NCI-H2227 treated with DMSO at 0.1 percent for 48 hours (cell line): ENCODE data around the gene SLC4A2.
"Not testable (repeated sequence)": the region's sequence is repeated elsewhere in the genome, so short reads cannot be mapped to it uniquely, and the experiment has no call there.

Experiments
- DNase-seq: peaks from one replicate; lab custom pipeline; 2025; lab: John Stamatoyannopoulos, UW

SLC4A2 gene, protein sequence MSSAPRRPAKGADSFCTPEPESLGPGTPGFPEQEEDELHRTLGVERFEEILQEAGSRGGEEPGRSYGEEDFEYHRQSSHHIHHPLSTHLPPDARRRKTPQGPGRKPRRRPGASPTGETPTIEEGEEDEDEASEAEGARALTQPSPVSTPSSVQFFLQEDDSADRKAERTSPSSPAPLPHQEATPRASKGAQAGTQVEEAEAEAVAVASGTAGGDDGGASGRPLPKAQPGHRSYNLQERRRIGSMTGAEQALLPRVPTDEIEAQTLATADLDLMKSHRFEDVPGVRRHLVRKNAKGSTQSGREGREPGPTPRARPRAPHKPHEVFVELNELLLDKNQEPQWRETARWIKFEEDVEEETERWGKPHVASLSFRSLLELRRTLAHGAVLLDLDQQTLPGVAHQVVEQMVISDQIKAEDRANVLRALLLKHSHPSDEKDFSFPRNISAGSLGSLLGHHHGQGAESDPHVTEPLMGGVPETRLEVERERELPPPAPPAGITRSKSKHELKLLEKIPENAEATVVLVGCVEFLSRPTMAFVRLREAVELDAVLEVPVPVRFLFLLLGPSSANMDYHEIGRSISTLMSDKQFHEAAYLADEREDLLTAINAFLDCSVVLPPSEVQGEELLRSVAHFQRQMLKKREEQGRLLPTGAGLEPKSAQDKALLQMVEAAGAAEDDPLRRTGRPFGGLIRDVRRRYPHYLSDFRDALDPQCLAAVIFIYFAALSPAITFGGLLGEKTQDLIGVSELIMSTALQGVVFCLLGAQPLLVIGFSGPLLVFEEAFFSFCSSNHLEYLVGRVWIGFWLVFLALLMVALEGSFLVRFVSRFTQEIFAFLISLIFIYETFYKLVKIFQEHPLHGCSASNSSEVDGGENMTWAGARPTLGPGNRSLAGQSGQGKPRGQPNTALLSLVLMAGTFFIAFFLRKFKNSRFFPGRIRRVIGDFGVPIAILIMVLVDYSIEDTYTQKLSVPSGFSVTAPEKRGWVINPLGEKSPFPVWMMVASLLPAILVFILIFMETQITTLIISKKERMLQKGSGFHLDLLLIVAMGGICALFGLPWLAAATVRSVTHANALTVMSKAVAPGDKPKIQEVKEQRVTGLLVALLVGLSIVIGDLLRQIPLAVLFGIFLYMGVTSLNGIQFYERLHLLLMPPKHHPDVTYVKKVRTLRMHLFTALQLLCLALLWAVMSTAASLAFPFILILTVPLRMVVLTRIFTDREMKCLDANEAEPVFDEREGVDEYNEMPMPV

DNA sequence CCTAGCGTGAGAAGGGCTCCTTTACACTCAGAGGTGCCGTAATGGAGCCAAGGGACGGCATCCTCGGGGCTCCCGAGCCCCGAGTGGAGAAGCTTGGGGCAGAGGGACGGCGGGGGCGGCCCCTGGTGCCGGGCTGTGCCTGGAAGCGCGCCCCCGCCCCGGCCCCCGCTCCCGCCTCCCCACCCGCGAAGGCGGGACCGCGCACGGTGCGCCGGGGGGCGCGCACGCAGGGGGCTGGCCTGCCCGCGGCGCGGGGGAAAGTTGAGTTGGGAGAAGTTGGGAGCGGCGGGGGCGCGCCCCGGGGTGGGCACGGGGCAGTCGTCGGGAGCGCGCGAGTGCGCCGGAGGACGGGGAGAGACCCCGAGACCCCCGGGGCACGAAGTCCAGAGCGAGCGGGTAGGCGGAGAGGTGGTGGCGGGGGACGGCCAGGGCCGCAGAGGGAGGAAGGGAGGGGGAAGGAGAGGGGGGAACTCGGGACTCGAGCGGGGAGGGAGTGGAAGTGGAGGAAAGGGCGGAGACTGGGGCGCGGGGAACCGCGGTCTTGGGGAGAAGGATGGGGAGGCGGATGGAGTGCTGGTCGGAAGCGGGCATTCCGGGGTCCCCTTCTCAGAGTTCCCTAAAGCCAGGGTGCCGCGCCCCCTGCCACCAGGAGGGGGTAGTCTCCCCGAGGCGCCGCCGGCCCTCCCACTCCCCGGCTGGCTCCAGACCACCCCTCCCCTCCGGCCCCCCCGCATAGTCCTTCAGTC is at the start of gene SLC4A2:
Gene SLC4A2 (plus strand): TSS at position 223 of the 746 bp plus-strand sequence. CDS start 2,399 bp downstream, outside the sequence.
- peak; percentile 63 for DNase-seq

DNA sequence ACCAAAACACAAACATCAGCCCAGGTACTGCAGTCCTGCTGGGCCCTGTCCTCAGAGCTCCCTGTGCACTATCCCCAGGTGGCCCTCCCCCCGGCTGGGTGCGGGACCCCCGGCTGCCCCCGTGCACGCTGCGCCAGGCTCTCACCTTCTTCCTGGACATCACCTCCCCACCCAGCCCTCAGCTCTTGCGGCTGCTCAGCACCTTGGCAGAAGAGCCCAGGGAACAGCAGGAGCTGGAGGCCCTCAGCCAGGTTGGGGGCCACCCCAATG is 49.4 kb upstream of the SLC4A2 start:
- DNase-seq: no peak

DNA sequence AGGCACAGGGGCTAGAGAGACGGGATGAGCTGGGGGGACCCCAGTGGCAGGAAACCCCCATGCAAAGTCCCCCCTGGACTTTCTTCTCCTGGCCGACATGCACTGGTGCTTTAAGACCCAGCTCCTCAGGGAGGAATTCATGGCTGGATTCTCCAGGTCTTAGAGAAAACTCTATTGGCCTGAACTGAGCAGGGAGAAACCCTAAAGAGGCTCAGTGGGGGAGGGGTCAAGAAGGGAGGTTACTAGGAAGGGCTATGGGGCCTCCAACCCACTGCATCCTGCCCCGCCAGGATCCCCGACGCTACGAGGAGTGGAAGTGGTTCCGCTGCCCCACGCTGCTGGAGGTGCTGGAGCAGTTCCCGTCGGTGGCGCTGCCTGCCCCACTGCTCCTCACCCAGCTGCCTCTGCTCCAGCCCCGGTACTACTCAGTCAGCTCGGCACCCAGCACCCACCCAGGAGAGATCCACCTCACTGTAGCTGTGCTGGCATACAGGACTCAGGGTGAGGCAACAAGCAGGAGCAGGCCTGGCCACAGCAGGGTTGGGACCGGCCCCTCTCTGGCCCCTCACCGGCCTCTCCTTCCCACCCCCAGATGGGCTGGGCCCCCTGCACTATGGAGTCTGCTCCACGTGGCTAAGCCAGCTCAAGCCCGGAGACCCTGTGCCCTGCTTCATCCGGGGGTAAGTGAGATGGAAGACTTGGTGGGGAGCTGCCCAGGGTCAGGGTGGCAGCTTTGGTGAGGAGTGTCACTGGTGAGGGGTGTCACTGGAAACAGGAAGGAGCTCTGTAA is 48.9 kb upstream of the SLC4A2 start:
- no peak for DNase-seq

DNA sequence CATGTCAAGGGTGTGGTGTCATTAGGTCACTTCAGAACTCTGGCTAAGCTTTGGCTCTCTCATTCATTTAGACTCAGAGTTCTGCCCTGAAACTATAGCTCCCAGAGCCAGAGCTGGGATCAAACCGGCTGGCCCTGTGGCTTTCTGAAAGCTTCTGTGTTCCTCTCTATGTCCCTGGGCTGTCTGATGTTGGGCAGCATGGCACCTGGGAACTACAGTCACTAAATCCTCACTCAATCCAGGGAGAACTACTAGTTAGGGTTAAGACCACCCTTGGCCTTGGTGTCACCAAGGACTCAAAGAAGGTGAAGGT is 48.3 kb upstream of the SLC4A2 start:
- no peak for DNase-seq

DNA sequence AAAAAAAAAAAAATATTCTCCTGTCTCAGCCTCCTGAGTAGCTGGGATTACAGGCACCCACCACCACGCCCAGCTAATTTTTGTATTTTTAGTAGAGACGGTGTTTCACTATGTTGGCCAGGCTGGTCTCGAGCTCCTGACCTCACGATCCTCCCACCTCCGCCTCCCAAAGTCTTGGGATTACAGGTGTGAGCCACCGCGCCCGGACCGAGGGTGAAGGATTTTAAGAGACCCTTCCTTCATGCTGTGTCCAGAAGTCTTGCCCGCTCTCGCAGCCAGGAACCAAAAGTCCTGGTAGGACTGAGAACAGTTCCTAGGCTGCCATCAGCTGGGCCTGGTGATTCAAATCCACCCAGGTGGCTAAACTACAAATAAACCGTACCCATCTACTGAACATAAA is 47.8 kb upstream of the SLC4A2 start:
- DNase-seq: not testable (repeated sequence)

DNA sequence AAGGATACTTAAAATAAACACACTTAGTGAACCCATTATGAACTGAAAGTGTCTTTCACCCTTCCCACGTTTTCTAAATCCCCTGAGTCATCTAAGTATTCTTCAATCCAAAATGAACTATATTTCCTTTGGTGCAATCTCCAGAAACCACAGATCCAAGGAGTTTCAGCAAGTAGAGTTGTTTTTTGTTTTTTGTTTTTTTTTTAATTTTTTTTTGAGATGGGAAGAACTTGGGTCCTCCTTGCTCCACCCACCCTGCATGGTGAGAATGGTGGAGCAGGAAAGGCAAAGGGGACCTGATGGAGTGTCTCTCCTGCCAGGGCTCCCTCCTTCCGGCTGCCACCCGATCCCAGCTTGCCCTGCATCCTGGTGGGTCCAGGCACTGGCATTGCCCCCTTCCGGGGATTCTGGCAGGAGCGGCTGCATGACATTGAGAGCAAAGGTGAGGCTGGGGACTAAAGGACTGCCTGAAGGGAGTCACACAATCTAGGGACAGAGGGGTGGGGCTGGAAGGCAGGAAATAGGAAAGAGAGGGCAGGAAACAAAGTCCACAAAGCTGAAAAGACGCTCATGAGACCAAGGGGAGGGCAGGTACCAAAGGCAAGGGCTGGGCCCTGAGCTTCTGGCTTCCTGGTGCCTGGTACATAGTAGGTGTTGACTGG is 47.2 kb upstream of the SLC4A2 start:
- no peak for DNase-seq

DNA sequence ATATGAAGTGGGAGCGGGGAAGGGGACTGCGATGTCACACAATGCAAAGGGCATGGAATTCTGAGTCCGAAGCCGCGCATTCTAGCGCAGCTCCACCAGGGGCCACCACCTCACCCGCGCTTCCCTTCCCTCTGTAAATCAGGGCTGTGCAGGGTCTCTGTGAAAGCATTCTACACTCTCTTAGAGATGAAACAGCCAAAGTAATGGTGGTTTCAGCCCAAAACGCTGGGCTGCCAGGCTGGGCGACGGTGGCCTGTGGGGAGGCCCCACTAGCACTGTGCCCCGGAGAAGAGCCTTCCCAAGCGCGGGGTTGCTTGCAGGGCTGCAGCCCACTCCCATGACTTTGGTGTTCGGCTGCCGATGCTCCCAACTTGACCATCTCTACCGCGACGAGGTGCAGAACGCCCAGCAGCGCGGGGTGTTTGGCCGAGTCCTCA is 46.5 kb upstream of the SLC4A2 start:
- DNase-seq: no peak

DNA sequence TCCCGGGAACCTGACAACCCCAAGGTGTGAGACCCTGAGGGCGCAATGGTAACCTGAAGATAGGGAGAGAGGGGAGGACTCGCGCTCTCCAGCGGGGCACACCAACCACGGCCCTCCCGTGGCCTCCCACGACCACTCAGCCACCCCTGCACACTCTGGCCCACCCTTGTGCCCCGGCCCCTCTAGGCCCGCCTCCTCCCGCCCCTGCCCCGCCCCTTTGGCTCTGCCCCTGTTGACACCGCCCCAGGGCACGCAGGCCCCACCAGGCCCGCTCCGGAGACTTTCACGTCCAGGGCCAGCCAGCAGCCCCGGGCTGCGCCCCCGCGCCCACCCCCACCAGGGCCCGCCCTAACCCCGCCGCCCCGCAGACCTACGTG is 46.0 kb upstream of the SLC4A2 start:
- no peak for DNase-seq

DNA sequence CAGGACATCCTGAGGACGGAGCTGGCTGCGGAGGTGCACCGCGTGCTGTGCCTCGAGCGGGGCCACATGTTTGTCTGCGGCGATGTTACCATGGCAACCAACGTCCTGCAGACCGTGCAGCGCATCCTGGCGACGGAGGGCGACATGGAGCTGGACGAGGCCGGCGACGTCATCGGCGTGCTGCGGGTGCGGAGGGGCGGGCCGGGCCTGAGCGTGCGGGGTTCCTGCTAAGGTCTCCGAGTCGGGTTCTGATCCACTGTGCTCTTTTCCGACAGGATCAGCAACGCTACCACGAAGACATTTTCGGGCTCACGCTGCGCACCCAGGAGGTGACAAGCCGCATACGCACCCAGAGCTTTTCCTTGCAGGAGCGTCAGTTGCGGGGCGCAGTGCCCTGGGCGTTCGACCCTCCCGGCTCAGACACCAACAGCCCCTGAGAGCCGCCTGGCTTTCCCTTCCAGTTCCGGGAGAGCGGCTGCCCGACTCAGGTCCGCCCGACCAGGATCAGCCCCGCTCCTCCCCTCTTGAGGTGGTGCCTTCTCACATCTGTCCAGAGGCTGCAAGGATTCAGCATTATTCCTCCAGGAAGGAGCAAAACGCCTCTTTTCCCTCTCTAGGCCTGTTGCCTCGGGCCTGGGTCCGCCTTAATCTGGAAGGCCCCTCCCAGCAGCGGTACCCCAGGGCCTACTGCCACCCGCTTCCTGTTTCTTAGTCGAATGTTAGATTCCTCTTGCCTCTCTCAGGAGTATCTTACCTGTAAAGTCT is 45.5 kb upstream of the SLC4A2 start:
- no peak for DNase-seq

DNA sequence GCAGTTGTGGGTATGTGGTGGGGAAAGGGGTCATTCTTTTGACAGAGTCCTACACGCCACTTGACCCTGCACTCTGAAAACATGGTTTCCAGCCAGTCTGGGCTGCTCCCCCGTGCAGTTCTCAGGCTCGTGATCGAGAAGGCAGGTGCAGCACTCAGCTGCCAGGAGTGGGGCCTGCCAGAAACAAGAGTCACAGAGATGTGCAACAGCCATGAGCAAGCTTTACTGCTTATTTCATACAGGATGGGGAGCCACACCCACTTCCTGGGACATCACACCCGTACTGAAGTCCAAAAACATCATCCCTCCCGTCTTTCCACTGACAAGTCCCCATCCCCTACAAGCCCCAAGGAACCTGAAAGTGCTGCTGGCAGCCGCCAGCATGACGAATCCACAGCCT is 44.4 kb upstream of the SLC4A2 start:
- DNase-seq: no peak

DNA sequence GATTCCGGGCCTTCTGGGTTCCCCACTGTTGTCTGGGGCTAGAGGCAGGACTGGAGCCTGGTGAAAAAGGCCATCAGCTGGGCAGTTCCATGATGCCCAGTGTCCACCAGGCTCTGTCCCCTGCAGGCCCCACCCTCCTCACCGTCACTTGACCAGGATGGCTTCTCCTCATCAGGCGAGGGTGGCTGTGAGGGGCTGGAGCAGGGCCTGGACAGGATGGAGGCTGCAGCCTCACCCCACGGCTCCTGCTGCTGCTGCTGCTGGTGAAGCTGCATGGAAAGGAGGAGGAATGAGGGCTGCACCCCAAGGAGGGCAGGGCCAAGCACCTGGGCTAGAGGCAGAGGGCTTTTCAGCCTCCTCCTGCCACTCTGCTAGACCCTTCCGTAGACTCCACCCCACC is 43.4 kb upstream of the SLC4A2 start:
- DNase-seq: no peak

DNA sequence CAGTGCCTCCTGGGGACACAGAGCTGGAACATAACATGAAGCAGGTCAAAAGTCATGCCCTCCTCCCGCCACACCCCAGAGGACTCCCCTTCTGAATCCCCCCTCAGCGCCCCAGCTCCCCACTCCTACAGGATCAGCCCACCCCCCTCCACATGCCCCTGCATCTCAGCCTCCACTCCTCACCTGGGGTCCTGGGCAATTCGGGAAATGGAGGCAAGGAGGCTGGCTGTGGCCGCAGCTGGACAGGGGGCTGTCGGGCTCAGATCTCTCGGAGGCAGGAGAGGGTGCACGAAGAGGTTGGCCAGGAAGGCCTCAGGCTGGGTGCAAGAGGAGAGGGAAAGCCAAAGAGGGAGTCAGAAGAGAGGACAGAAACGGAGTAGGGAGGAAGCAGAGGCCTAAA is 42.9 kb upstream of the SLC4A2 start:
- DNase-seq: no peak

DNA sequence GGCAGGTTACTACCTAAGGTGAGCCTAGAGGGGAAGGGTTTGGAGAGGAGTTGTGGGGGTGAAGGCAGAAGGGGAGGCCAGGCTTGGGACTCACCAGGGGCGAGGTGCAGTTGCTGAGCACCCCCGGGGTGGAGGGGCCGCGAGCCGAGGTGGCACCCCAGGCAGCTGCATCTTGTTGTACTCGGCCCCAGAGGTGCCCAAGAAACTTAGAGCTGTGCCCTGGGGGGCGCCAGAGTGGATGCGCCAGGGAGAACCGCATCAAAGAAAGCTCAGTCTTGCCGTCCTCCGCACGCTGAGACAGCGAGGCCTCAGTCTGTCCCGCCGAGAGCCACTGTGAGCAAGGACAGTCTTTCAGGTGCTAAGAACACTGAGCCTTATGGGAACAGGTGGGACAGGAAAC is 42.4 kb upstream of the SLC4A2 start:
- DNase-seq: no peak

DNA sequence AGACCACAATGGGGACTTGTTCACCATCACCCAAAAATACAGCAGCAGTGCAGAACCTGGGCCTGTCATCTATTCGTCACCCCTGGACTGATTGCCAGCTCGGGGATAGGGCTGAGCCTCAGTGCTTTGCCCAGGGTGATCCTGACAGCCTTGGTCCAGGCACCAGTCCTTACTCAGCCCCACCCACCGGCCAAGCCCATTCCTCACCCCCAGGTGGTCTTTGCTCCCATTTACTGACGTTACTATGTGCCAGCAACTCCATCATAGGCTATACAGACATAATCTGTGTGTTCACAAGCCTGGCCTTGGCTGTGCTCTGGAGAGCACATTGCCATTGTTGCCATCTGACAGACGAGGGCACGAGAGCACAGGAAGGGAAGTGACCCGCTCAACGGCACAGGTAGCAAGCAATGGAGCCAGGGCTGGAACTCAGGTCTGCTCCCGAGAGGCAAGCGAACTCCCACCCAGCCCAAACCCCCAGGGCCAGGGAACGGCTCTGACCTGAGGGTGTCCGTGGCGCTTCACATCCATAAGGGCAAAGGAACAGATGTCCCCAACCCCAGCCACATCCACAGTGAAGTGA is 41.9 kb upstream of the SLC4A2 start:
- no peak for DNase-seq

DNA sequence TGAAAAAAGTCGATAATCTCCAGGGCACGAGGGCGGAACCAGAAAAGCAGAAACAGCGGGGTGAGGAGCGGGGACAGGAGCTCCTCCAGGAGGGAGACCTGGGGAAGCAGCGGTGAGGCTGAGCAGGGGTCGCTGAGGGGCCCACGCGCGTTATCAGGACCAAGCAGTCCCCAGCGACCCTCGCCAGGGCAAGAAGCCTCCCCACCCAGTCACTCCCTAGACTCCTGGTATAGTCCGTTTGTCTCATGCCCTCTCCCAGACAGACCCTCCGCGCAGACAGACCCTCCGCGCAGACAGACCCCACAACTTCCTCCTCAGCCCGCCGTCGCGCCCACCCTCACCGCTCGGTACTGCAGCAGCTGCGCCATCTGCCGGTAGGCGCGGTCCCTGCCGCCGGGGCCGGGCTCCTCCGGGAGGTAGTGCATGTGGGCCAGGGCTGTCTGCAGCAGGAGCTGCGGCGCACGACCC is 41.4 kb upstream of the SLC4A2 start:
- no peak for DNase-seq

DNA sequence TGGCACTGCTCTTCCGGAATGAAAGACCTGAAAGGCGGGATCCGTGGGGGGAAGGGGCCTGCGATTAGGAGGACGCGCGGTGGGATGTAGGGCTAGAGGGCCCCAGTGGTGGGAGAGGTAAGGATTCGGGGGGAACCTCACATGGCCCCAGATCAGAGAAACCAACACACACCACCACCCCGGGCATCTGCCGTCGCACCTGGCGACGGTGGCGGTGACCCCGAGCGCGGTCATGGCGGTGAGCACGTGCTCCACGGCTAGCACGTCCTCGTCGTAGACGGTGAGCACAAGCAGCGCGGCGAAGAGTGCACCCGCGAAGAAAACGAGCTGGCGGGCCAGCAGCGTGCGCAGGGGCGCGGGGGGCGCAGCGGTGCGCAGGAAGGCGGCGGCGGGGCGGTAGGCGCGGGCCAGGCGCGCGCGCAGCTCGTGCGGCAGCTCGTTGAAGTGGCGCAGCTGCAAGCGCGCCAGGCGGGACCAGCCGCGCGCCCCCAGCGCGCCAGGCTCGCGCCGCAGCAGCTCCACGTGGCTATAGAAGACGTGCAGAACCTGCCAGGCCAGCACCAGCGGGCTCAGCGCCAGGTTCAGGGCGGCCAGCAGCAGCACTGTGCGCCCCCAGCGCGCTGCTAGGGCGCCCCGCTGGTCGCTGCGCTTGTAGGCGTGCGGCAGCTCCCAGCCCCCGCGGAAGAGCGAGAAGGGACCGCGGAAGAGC is 40.8 kb upstream of the SLC4A2 start:
- no peak for DNase-seq

DNA sequence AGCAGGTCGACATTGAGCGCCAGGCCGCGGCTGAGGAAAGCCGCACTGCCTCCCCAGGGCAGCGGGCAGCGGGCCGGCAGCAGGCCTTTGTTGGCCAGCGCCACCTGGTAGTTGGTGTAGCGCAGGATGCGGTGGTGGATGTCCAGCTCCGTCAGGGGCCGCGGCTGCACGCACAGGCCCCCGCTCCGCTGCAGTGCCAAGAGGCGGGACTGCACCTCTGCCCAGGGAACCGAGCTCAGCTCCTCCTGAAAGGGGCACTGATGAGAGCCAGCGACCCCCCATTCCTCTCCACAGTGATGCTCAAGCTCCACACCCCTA is 40.3 kb upstream of the SLC4A2 start:
- no peak for DNase-seq

DNA sequence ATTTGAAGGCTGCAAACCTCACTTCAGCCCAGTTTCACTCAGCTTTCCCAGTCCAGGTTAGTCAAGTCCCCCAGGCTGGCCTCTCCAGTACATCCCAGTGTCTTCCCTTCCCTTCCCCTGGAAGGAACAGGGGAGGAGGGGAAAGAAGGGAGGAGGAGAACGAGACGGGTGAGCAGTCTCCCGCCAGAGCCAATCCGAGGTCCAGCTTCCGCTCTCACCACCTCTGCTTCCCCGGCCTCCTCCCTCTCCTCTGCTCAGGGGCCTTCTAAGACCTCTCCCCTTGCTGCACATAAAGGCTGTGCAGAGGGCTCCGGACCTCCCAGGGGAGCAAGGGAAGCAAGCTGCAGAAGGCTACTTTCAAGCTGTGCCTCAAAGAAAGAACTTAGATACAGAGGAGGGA is 39.2 kb upstream of the SLC4A2 start:
- DNase-seq: peak; percentile 15

DNA sequence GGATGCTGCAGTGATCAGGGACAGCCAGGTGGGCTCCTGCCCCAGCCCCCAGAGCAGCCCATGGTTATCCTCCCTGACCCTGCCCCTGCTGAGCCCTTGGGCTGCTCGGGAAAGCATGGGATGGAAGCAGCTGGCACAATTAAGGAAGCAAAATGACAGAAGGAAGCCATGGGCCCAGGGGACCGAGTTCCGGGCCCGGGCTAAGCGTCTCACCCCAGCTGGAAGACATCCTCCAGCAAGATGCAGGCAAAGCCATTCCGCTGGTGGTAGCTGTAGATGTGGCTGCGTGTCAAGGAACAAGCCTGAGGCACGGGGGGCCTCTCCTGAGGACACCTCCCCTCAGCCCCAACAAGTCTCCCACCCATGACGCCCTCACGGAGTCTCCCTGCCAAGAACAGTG is 36.2 kb upstream of the SLC4A2 start:
- DNase-seq: no peak
